HepG2 (cell line): Measurements from ENCODE around the gene CCDC69.

Experiments
- BRCA1 ChIP-seq: sonication (generic); formaldehyde crosslinking; IDR thresholded peaks from 2 replicates; pipeline ENCODE4 v1.4.0; 2020; ENCODE audit warnings: missing genetic modification reagents
- CBFB ChIP-seq: sonication (generic); formaldehyde crosslinking; IDR thresholded peaks from 2 replicates; pipeline ENCODE4 v1.4.0; 2020; ENCODE audit warnings: missing genetic modification reagents
- MXI1 ChIP-seq: IDR thresholded peaks from 3 replicates; pipeline ENCODE4 v1.6.1; 2012; ENCODE audit warnings: low read depth, low read length, inconsistent platforms, borderline replicate concordance
- NFYB ChIP-seq: sonication (generic); formaldehyde crosslinking; IDR thresholded peaks from 2 replicates; pipeline ENCODE4 v1.4.0; 2020; ENCODE audit warnings: missing genetic modification reagents
- POLR2A ChIP-seq, 2 experiments: IDR thresholded peaks; 2 replicates each; pipeline ENCODE4 v1.6.1; 2011; ENCODE audit warnings: low read depth in 2 of 2, low read length in 2 of 2, mild to moderate bottlenecking in 1 of 2, moderate library complexity in 1 of 2; ENCODE audit not compliant: insufficient read depth in 1 of 2
- ZNF124 ChIP-seq: sonication (generic); formaldehyde crosslinking; IDR thresholded peaks from 2 replicates; pipeline ENCODE4 v1.4.0; 2020; ENCODE audit warnings: missing genetic modification reagents
- ZNF430 ChIP-seq: sonication (generic); formaldehyde crosslinking; IDR thresholded peaks from 2 replicates; pipeline ENCODE4 v1.9.0; 2021; ENCODE audit warnings: mild to moderate bottlenecking, missing genetic modification reagents
- TF ChIP-seq, protein P1 (sequence below): IDR thresholded peaks from 2 replicates; pipeline ENCODE4 v1.6.1; 2016; ENCODE audit warnings: low read depth, control low read depth
- TF ChIP-seq, protein P2 (sequence below): sonication (generic); formaldehyde crosslinking; IDR thresholded peaks from 2 replicates; pipeline ENCODE4 v1.5.1; 2020; ENCODE audit warnings: missing genetic modification reagents, mild to moderate bottlenecking, borderline replicate concordance

DNA sequence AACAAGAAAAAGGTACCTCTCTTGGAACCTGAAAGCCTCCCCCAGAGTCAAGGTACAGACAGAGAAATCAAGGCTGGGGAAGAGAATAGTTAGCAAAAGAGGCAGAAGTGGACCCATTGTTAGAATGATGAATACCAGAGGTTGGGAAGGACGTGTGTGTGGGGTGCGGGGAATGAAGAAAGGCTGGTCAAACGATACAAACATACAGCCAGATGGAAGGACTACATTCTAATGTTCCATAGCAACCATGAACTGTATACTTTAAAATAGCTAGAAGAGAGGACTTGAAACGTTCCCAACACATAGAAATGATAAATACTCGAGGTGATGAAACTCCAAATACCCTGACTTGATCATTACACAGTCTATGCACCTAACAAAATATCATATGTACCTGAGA, 7.1 kb downstream of the CCDC69 start:
- no peak for TF ChIP-seq ZNF124 (CRISPR knock-in tag)
- no peak for TF ChIP-seq POLR2A (IDR thresholded peaks at IDR 0.05; ENCODE audit: insufficient read depth in 1 of 2, low read depth in 2 of 2, low read length in 2 of 2)
- TF ChIP-seq CBFB: no peak
- TF ChIP-seq, protein P1, sequence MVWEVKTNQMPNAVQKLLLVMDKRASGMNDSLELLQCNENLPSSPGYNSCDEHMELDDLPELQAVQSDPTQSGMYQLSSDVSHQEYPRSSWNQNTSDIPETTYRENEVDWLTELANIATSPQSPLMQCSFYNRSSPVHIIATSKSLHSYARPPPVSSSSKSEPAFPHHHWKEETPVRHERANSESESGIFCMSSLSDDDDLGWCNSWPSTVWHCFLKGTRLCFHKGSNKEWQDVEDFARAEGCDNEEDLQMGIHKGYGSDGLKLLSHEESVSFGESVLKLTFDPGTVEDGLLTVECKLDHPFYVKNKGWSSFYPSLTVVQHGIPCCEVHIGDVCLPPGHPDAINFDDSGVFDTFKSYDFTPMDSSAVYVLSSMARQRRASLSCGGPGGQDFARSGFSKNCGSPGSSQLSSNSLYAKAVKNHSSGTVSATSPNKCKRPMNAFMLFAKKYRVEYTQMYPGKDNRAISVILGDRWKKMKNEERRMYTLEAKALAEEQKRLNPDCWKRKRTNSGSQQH (CRISPR knock-in tag): no peak
- TF ChIP-seq NFYB (CRISPR knock-in tag): no peak
- TF ChIP-seq ZNF430: no peak
- no peak for TF ChIP-seq BRCA1 (CRISPR knock-in tag)
- TF ChIP-seq, protein P2, sequence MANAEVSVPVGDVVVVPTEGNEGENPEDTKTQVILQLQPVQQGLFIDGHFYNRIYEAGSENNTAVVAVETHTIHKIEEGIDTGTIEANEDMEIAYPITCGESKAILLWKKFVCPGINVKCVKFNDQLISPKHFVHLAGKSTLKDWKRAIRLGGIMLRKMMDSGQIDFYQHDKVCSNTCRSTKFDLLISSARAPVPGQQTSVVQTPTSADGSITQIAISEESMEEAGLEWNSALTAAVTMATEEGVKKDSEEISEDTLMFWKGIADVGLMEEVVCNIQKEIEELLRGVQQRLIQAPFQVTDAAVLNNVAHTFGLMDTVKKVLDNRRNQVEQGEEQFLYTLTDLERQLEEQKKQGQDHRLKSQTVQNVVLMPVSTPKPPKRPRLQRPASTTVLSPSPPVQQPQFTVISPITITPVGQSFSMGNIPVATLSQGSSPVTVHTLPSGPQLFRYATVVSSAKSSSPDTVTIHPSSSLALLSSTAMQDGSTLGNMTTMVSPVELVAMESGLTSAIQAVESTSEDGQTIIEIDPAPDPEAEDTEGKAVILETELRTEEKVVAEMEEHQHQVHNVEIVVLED (CRISPR knock-in tag): no peak
- TF ChIP-seq MXI1: no peak
